Measurements from ENCODE around the gene NMBR. TPM values are rescaled to one million over a fixed set of nuclear protein-coding genes. Genes with fewer than 3 reads are reported as not detected.

The NMBR gene
- total and polyA plus RNA-seq, 2 of the 8 experiments (the other 6 are each of a cell fraction or from before 2014, with no cell fraction given) = 0.08 TPM; not detected in 1

- H4K91ac ChIP-seq (replicated peaks; ENCODE audit: insufficient read length, low read length) = no peak overlapping the region
- H4K20me1 ChIP-seq (replicated peaks in 1 of 2; ENCODE audit: control insufficient read depth in 1 of 2, insufficient read depth in 2 of 2, low read length in 2 of 2) = peaks cover 0 to 2% of the 10 kb centered on the region in 2 experiments
- no peaks in the 10 kb centered on the region for H3K9me3 ChIP-seq (ENCODE audit: insufficient read depth in 2 of 2, low read depth in 1 of 2, low read length in 1 of 2)
- no peak overlapping the region for H3K23ac ChIP-seq (ENCODE audit: insufficient read length)
- H3K79me2 ChIP-seq (ENCODE audit: control insufficient read depth in 1 of 2, insufficient read depth in 2 of 2, low read length in 2 of 2) = peaks cover 0 to 90% of the 10 kb centered on the region in 2 experiments
- no peak overlapping the region for H2BK12ac ChIP-seq (ENCODE audit: low read depth, low read length)
- H2AFZ ChIP-seq (ENCODE audit: low read length) = no peak overlapping the region
- H3K9ac ChIP-seq (replicated peaks in 1 of 4; ENCODE audit: extremely low read depth in 1 of 4, low read depth in 3 of 4, low read length in 3 of 4) = no peak overlapping the region
- H3K4ac ChIP-seq (replicated peaks; ENCODE audit: insufficient read length, low read depth, low read length) = no peak overlapping the region
- no peak overlapping the region for H2BK5ac ChIP-seq (ENCODE audit: low read depth, low read length)
- no peaks in the 10 kb centered on the region for H3K23me2 ChIP-seq (ENCODE audit: low read depth, low read length)
- H3K56ac ChIP-seq (replicated peaks; ENCODE audit: insufficient read length, low read depth, low read length) = no peak overlapping the region
- no peak overlapping the region for H4K8ac ChIP-seq (ENCODE audit: extremely low read depth, insufficient read depth, low read length)
- no peak overlapping the region for H3K18ac ChIP-seq (ENCODE audit: extremely low read depth, low read length)
- H3K4me1 ChIP-seq (replicated peaks in 1 of 4; ENCODE audit: control insufficient read depth in 3 of 4, insufficient read depth in 4 of 4, low read length in 3 of 4) = peaks cover 0 to 6% (median 1%) of the 10 kb centered on the region in 4 experiments; a peak in 3 of 7 replicates
- H2AK5ac ChIP-seq (ENCODE audit: low read depth, low read length) = no peak overlapping the region
- no peaks in the 10 kb centered on the region for H3K79me1 ChIP-seq (ENCODE audit: low read depth, low read length)
- H3K36me3 ChIP-seq (ENCODE audit: control insufficient read depth in 2 of 4, insufficient read depth in 4 of 4, low read length in 3 of 4) = no peaks in the 10 kb centered on the region
- peak overlapping the region in 1 of 2 experiments; percentile 49; a peak in 2 of 4 replicates for H3K4me2 ChIP-seq (ENCODE audit: insufficient read depth in 1 of 2, low read depth in 2 of 2, low read length in 2 of 2)
- H3K27me3 ChIP-seq (replicated peaks in 1 of 4; ENCODE audit: control insufficient read depth in 3 of 4, extremely low read depth in 1 of 4, insufficient read depth in 3 of 4, low read length in 3 of 4) = no peaks in the 10 kb centered on the region
- ChIA-PET POLR2A (ENCODE audit: partially characterized antibody) (interaction anchor here (0.6 kb wide), 1 partner anchor 211 kb away, joined by 3 read pairs; no protein-coding TSS in a partner anchor), CTCF (ENCODE audit: partially characterized antibody) (interaction anchor here (0.7 to 4.8 kb wide), 10 partner anchors 7 to 383 kb away, joined by 3 to 47 read pairs (median 12); partner anchors contain the start of gene NMBR)
- no peak overlapping the region for H2BK120ac ChIP-seq (replicated peaks; ENCODE audit: low read depth, low read length)
- DNase-seq (ENCODE audit: low read depth in 1 of 2, low spot score in 2 of 2) (no peak), FAIRE-seq (no peak)
- TF ChIP-seq SIN3A (conservative IDR thresholded peaks at IDR 0.05 in 1 of 2, IDR thresholded peaks at IDR 0.05 in 1 of 2; ENCODE audit: low read depth in 1 of 2, low read length in 2 of 2) (no peak), EGR1 (IDR thresholded peaks at IDR 0.05; ENCODE audit: borderline replicate concordance, low read depth, low read length) (no peak), CBX8 (IDR thresholded peaks at IDR 0.05; ENCODE audit: borderline replicate concordance, low read depth, low read length) (no peak)
- no peak overlapping the region for H4K5ac ChIP-seq (ENCODE audit: insufficient read length, low read depth, low read length)
- no peak overlapping the region for H3K4me3 ChIP-seq (ENCODE audit: extremely low read depth in 1 of 4, insufficient read depth in 2 of 4, low read depth in 3 of 4, low read length in 4 of 4)
- H3K27ac ChIP-seq (ENCODE audit: low read depth, low read length) = no peak overlapping the region
- no peak overlapping the region for H3K14ac ChIP-seq (ENCODE audit: insufficient read length)
- 86% methylated on average over 3 of the region's 3 CpGs; no CpG with 5 or more reads in 1 of the 2 experiments for WGBS, 2 experiments (ENCODE audit: extremely low coverage in 1 of 2, insufficient coverage in 1 of 2, insufficient read length in 1 of 2, insufficient replicate concordance in 2 of 2, low coverage in 1 of 2, low lambda C conversion rate in 2 of 2, missing lambda C conversion rate in 1 of 2)
- no peak overlapping the region for H2BK15ac ChIP-seq (ENCODE audit: low read length)
- H2BK20ac ChIP-seq (ENCODE audit: low read length) = no peak overlapping the region
These were observed 8.2 kb upstream of the NMBR start for GRCh38 chr6:142155091-142155490.

All from H1 (cell line).